ENCODE results near the gene CYSTM1.
A peak's percentile ranks its signal among the peaks of the same experiment; 100 is the strongest.

CYSTM1 gene

DNA sequence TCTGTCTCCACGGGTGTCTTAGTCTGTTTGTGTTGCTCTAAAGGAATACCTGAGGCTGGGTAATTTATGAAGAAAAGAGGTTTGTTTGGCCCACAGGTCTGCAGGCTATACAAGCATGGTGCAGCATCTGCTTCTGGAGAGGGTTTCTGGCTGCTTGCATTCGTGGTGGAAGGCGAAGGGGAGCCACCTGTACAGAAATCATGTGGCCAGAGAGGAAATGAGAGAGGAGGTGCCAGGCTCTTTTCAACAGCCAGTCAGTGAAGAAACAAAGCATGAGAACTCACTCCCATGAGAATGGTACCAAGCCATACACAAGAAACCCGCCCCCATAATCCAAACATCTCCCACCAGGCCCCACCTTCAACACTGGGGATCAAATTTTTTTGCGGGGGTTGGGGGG is 74.5 kb downstream of the CYSTM1 start:
- Histone ChIP-seq H3K9me3 (no peaks in the 10 kb centered on the region), H3K27ac (no peak overlapping the region), H3K4me3 (ENCODE audit: low read depth in 1 of 2, low read length in 1 of 2) (no peak overlapping the region), H3K36me3 (peaks cover 63% of the 10 kb centered on the region), H3K4me1 (ENCODE audit: control insufficient read depth in 1 of 2, insufficient read depth in 1 of 2, low read depth in 1 of 2, low read length in 1 of 2) (peaks cover 35 to 39% of the 10 kb centered on the region in 2 experiments), H3K27me3 (no peaks in the 10 kb centered on the region)
- TF ChIP-seq, protein P1, sequence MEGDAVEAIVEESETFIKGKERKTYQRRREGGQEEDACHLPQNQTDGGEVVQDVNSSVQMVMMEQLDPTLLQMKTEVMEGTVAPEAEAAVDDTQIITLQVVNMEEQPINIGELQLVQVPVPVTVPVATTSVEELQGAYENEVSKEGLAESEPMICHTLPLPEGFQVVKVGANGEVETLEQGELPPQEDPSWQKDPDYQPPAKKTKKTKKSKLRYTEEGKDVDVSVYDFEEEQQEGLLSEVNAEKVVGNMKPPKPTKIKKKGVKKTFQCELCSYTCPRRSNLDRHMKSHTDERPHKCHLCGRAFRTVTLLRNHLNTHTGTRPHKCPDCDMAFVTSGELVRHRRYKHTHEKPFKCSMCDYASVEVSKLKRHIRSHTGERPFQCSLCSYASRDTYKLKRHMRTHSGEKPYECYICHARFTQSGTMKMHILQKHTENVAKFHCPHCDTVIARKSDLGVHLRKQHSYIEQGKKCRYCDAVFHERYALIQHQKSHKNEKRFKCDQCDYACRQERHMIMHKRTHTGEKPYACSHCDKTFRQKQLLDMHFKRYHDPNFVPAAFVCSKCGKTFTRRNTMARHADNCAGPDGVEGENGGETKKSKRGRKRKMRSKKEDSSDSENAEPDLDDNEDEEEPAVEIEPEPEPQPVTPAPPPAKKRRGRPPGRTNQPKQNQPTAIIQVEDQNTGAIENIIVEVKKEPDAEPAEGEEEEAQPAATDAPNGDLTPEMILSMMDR (IDR thresholded peaks at IDR 0.05): no peak

DNA sequence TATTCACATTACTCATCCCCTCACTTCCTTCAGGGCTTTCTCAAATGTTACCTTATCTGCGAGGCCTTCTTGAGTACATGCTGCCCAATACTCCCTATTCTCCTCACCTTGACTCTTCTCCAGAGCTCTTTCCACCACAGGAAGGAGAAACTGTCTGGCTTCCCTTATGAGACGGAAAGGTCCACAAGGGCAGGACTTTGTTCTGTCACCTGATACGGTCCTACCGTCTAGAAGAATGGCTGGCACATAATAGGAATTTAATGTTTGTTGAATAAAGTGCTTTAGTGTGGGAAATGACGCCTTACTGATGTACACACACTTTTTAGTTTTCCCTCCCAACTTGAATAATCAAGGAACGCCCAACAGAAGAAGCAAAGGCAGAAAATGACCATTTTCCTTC is 75.4 kb downstream of the CYSTM1 start:
- H3K4me3 ChIP-seq (ENCODE audit: low read depth in 1 of 2, low read length in 1 of 2): no peak overlapping the region
- H3K36me3 ChIP-seq: peaks cover 70% of the 10 kb centered on the region
- no peaks in the 10 kb centered on the region for H3K27me3 ChIP-seq
- TF ChIP-seq, protein P1 (IDR thresholded peaks at IDR 0.05): no peak
- peak overlapping the region; percentile 67 for H3K27ac ChIP-seq
- H3K9me3 ChIP-seq: no peaks in the 10 kb centered on the region
- peaks cover 26 to 32% of the 10 kb centered on the region in 2 experiments for H3K4me1 ChIP-seq (ENCODE audit: control insufficient read depth in 1 of 2, insufficient read depth in 1 of 2, low read depth in 1 of 2, low read length in 1 of 2)

DNA sequence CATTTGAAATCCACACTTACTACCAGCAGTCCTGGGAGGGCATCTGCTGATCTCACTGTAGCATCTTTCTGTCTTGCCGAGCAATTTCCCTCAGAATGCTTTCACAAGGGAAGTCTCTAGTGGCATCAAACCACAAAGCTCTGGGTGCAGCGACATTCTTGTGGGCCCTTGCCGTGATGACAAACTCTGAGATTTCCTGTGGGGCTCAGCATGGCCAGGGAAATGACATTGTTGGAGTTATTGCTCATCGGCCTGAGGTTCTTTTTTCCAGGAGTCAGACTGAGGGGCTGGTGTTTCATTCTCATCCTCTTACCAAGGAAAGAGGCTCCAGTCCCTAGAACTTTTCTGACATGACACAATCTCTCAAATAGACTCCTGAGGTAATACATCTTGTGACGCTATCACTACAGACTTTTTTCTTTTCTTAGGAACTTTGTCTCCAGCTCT is 76.6 kb downstream of the CYSTM1 start:
- Histone ChIP-seq H3K27ac (peak overlapping the region; percentile 67), H3K9me3 (no peaks in the 10 kb centered on the region), H3K4me3 (ENCODE audit: low read depth in 1 of 2, low read length in 1 of 2) (no peak overlapping the region), H3K27me3 (no peaks in the 10 kb centered on the region), H3K4me1 (ENCODE audit: control insufficient read depth in 1 of 2, insufficient read depth in 1 of 2, low read depth in 1 of 2, low read length in 1 of 2) (peaks cover 23 to 26% of the 10 kb centered on the region in 2 experiments), H3K36me3 (peaks cover 70% of the 10 kb centered on the region)
- TF ChIP-seq, protein P1 (IDR thresholded peaks at IDR 0.05): no peak

DNA sequence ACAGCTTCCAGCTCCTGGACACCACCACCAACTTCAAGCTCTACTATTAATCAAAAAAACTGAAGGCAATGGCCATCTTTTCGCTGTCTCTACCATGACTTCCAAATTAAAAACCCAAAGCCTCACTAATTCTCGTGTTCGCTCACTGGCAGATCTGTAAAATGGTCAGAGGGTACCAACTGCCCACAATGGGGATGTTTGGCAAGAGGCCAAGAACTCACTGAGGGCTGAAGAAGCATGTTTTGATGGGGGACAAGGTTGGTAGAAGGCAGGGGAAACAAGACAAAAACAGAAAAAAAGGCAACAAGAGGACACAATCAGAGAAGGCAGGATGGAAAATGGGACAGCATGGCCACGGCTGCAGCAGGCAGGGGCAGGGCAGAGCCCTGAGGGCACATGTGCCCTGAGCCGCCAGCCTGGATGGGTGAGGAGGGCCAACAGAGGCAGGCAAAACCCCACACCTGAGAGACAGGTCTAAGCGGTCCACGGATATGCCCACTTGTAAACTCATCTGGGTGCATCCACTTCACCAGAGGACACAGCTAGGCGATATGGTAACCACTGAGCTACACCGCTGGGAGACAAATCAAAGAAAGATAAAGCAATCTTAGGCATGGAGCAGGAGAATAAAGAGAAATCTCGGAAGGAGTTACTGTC is 77.6 kb downstream of the CYSTM1 start:
- peaks cover 67% of the 10 kb centered on the region for H3K36me3 ChIP-seq
- no peaks in the 10 kb centered on the region for H3K9me3 ChIP-seq
- no peak overlapping the region for H3K27ac ChIP-seq
- H3K4me3 ChIP-seq (ENCODE audit: low read depth in 1 of 2, low read length in 1 of 2): no peak overlapping the region
- TF ChIP-seq, protein P1 (IDR thresholded peaks at IDR 0.05): no peak
- H3K27me3 ChIP-seq: no peaks in the 10 kb centered on the region
- peaks cover 23 to 26% of the 10 kb centered on the region in 2 experiments for H3K4me1 ChIP-seq (ENCODE audit: control insufficient read depth in 1 of 2, insufficient read depth in 1 of 2, low read depth in 1 of 2, low read length in 1 of 2)

DNA sequence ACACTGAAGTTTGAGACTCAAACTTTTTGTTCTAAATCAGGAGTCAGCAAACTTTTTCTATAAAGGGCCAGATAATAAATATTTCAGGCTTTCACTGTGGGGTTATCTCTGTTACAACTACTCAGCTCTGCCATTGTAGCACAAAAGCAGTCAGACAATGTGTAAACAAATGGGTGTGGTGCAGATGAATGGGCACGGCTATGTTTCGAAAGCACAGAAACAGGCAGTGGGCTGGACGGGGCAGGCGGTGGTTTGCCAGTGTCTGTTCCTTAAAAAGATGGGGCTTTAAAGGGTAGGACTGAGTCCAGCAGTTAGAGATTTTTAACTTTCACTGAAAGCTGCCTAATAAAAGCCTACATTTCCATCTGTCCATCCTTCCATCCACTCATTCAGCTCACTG is 79.0 kb downstream of the CYSTM1 start:
- Histone ChIP-seq H3K27ac (peak overlapping the region; percentile 41), H3K27me3 (no peaks in the 10 kb centered on the region), H3K36me3 (peaks cover 63% of the 10 kb centered on the region), H3K4me3 (ENCODE audit: low read depth in 1 of 2, low read length in 1 of 2) (no peak overlapping the region), H3K4me1 (ENCODE audit: control insufficient read depth in 1 of 2, insufficient read depth in 1 of 2, low read depth in 1 of 2, low read length in 1 of 2) (peaks cover 23 to 26% of the 10 kb centered on the region in 2 experiments), H3K9me3 (no peaks in the 10 kb centered on the region)
- TF ChIP-seq, protein P1 (IDR thresholded peaks at IDR 0.05): no peak

All from neutrophil (primary cell).